Measurements from ENCODE around the gene AURKAIP1.

AURKAIP1 gene

GRCh38 chr1:1333551-1334241 is 41.3 kb downstream of the AURKAIP1 start:
- no peak for DNase-seq (ENCODE audit: low spot score)

- no peak for DNase-seq (ENCODE audit: low spot score)
These were observed 42.1 kb downstream of the AURKAIP1 start for GRCh38 chr1:1332774-1333480.

GRCh38 chr1:1332031-1332755 is 42.8 kb downstream of the AURKAIP1 start:
- no peak for DNase-seq (ENCODE audit: low spot score)

- DNase-seq (ENCODE audit: low spot score) = no peak
These were observed 43.7 kb downstream of the AURKAIP1 start, which contains the start of gene TAS1R3 for GRCh38 chr1:1331068-1331965. Gene TAS1R3, plus strand, starts transcription at chr1:1331280. Its CDS starts 66 bp downstream, at chr1:1331346.

GRCh38 chr1:1330366-1331067 is 44.5 kb downstream of the AURKAIP1 start:
- DNase-seq (ENCODE audit: low spot score) = no peak

GRCh38 chr1:1329304-1330210 is 45.5 kb downstream of the AURKAIP1 start:
- no peak for DNase-seq (ENCODE audit: low spot score)

GRCh38 chr1:1328254-1328653 is 46.8 kb downstream of the AURKAIP1 start:
- DNase-seq (ENCODE audit: low spot score) = no peak

GRCh38 chr1:1327291-1327690 is 47.7 kb downstream of the AURKAIP1 start:
- no peak for DNase-seq (ENCODE audit: low spot score)

- DNase-seq (ENCODE audit: low spot score) = no peak
These were observed 48.9 kb downstream of the AURKAIP1 start for GRCh38 chr1:1326075-1326605.

GRCh38 chr1:1325288-1326074 is 49.5 kb downstream of the AURKAIP1 start:
- peak; percentile 51 for DNase-seq (ENCODE audit: low spot score)

- peak; percentile 93 for DNase-seq (ENCODE audit: low spot score)
These were observed 50.3 kb downstream of the AURKAIP1 start, which contains the start of the genes CPTP and INTS11 for GRCh38 chr1:1324524-1325287. Gene CPTP, plus strand, starts transcription at chr1:1324802. Its CDS starts 2,109 bp downstream, at chr1:1326911. Gene INTS11, minus strand, starts transcription at chr1:1324660. Its CDS starts 52 bp downstream, at chr1:1324608.

- no peak for DNase-seq (ENCODE audit: low spot score)
These were observed 50.9 kb downstream of the AURKAIP1 start for GRCh38 chr1:1324084-1324523.
